ENCODE data around the gene TPO.

- TF ChIP-seq POLR2A (IDR thresholded peaks at IDR 0.05), result no peak
- TF ChIP-seq, protein P1, sequence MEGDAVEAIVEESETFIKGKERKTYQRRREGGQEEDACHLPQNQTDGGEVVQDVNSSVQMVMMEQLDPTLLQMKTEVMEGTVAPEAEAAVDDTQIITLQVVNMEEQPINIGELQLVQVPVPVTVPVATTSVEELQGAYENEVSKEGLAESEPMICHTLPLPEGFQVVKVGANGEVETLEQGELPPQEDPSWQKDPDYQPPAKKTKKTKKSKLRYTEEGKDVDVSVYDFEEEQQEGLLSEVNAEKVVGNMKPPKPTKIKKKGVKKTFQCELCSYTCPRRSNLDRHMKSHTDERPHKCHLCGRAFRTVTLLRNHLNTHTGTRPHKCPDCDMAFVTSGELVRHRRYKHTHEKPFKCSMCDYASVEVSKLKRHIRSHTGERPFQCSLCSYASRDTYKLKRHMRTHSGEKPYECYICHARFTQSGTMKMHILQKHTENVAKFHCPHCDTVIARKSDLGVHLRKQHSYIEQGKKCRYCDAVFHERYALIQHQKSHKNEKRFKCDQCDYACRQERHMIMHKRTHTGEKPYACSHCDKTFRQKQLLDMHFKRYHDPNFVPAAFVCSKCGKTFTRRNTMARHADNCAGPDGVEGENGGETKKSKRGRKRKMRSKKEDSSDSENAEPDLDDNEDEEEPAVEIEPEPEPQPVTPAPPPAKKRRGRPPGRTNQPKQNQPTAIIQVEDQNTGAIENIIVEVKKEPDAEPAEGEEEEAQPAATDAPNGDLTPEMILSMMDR (IDR thresholded peaks at IDR 0.05), result no peak
Observed at GRCh38 chr2:1454346-1454745, 41.1 kb downstream of the TPO start.

Measured in Peyer's patch (tissue), 4 donors.